A204.1 (cell line): ENCODE data around the gene CEBPA.

Experiments used
- FAIRE-seq: peaks from 2 replicates; lab custom pipeline; 2012; peaks lifted over from hg19 to GRCh38; lab: Jason Lieb, UNC

Gene CEBPA

GRCh38 chr19:33302175-33302973, at the start of gene CEBPA:
Gene CEBPA, minus strand, starts transcription at chr19:33302534. Its CDS starts 120 bp downstream, at chr19:33302414.
- no peak for FAIRE-seq

GRCh38 chr19:33350538-33351309, 48.4 kb upstream of the CEBPA start:
- FAIRE-seq = no peak

GRCh38 chr19:33349319-33350289, 47.3 kb upstream of the CEBPA start:
- FAIRE-seq = no peak

GRCh38 chr19:33348301-33349010, 46.1 kb upstream of the CEBPA start:
- FAIRE-seq = no peak

- no peak for FAIRE-seq
These were observed 45.0 kb upstream of the CEBPA start for GRCh38 chr19:33347300-33347699.

- FAIRE-seq = no peak
These were observed 44.3 kb upstream of the CEBPA start for GRCh38 chr19:33346665-33347064.

- no peak for FAIRE-seq
These were observed 42.8 kb upstream of the CEBPA start for GRCh38 chr19:33345163-33345562.

- no peak for FAIRE-seq
These were observed 42.2 kb upstream of the CEBPA start for GRCh38 chr19:33344573-33344925.

GRCh38 chr19:33343859-33344572, 41.7 kb upstream of the CEBPA start:
- no peak for FAIRE-seq

GRCh38 chr19:33343301-33343700, 41.0 kb upstream of the CEBPA start:
- FAIRE-seq = no peak

- no peak for FAIRE-seq
These were observed 38.7 kb upstream of the CEBPA start for GRCh38 chr19:33340991-33341390.

- no peak for FAIRE-seq
These were observed 37.0 kb upstream of the CEBPA start for GRCh38 chr19:33339016-33339984.

GRCh38 chr19:33335446-33335845, 33.1 kb upstream of the CEBPA start:
- FAIRE-seq = no peak

GRCh38 chr19:33334271-33334670, 31.9 kb upstream of the CEBPA start:
- peak; percentile 75 for FAIRE-seq

- FAIRE-seq = no peak
These were observed 31.3 kb upstream of the CEBPA start for GRCh38 chr19:33333642-33334041.

- no peak for FAIRE-seq
These were observed 30.8 kb upstream of the CEBPA start for GRCh38 chr19:33333151-33333550.

GRCh38 chr19:33332248-33332647, 29.9 kb upstream of the CEBPA start:
- no peak for FAIRE-seq

- FAIRE-seq = no peak
These were observed 27.4 kb upstream of the CEBPA start for GRCh38 chr19:33329736-33330135.

GRCh38 chr19:33329060-33329459, 26.7 kb upstream of the CEBPA start:
- no peak for FAIRE-seq

GRCh38 chr19:33325920-33326319, 23.6 kb upstream of the CEBPA start:
- no peak for FAIRE-seq
